Glutamatergic neuron (in vitro differentiated cells): ENCODE measurements around the gene SYNDIG1. TPM values are rescaled to one million over a fixed set of nuclear protein-coding genes. Genes with fewer than 3 reads are reported as not detected.

ENCODE experiments used
- DNase-seq: peaks from one replicate; pipeline ENCODE4 v3.0.0; 2022
- H3K27ac Mint-ChIP-seq: one replicate; pipeline ENCODE4 v1.8.0; 2020; ENCODE audit warnings: mild to moderate bottlenecking, mixed read lengths, inconsistent platforms; ENCODE audit not compliant: unreplicated experiment
- H3K27me3 Mint-ChIP-seq: one replicate; pipeline ENCODE4 v1.8.0; 2020; ENCODE audit warnings: mild to moderate bottlenecking, moderate library complexity, mixed read lengths, inconsistent platforms; ENCODE audit not compliant: unreplicated experiment
- H3K36me3 Mint-ChIP-seq: one replicate; pipeline ENCODE4 v1.8.0; 2020; ENCODE audit warnings: mild to moderate bottlenecking, mixed read lengths, inconsistent platforms; ENCODE audit not compliant: unreplicated experiment
- H3K4me1 Mint-ChIP-seq: one replicate; pipeline ENCODE4 v1.8.0; 2020; ENCODE audit warnings: mild to moderate bottlenecking, low read depth, mixed read lengths, inconsistent platforms; ENCODE audit not compliant: unreplicated experiment
- H3K4me3 Mint-ChIP-seq: one replicate; pipeline ENCODE4 v1.8.0; 2020; ENCODE audit warnings: mild to moderate bottlenecking, mixed read lengths, inconsistent platforms; ENCODE audit not compliant: unreplicated experiment
- H3K9me3 Mint-ChIP-seq: one replicate; pipeline ENCODE4 v1.8.0; 2020; ENCODE audit warnings: mild to moderate bottlenecking, moderate library complexity, mixed read lengths, inconsistent platforms; ENCODE audit not compliant: unreplicated experiment
- total RNA-seq: library from RNA; stranded (reverse); fragmentation: NEBNext Ultra II Directional; extraction: Animal tissue kit (Norgen Biotek cat#: 25700); gene quantifications from one replicate; pipeline ENCODE4 v1.2.1, GENCODE V29; 2021; ENCODE audit not compliant: unreplicated experiment
- TF ChIP-seq, protein P1 (sequence below): fragments of 200-600 bp; sonication (generic); IDR thresholded peaks from one replicate; pipeline ENCODE4 v1.5.0; 2021; ENCODE audit not compliant: partially characterized antibody, unreplicated experiment

The SYNDIG1 gene
- total RNA-seq, 1 donor from 2014 or later = 10.4 TPM

DNA sequence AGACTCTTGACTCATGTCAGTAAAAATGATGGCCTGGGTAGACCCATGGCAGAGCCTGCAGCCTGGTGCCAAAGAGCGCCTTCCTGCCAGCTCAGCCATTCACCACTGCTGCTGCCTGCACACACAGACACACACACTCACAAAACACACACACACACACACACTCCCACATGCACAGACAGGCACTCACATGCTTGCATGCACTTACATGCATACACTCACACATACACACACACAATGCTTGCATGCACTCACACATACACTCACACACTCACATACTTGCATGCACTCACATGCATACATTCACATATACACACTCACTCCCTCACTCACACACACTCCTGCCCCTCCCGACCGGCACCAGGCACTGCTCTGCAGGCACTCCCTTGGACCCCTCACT, 18.0 kb upstream of the SYNDIG1 start:
- H3K4me3 Mint-ChIP-seq = no peak overlapping the region
- no peak overlapping the region for H3K27ac Mint-ChIP-seq
- H3K27me3 Mint-ChIP-seq = peaks cover 12% of the 10 kb centered on the region

DNA sequence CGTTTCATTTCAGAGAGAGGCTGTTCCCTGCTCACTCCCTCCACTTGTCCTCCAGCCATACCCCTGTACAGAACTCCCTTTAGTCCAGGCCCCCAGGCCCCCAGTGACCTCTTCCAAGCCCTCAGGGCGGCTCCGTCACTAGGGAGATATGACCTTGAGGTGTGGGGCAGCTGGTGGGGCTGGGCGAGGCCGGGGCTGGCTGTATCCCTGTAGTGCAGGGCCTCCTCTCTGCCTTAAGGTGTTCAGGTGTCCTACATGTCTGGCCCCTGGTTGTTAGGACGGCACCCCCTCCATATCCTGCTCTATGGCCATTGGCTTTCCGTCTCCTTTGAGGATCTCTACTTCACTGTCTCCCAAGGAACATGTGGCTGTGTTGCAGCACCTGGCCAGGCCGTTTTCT, 17.4 kb upstream of the SYNDIG1 start:
- Mint-ChIP-seq H3K27ac (no peak overlapping the region), H3K4me3 (no peak overlapping the region), H3K36me3 (peaks cover 4% of the 10 kb centered on the region), H3K27me3 (peaks cover 13% of the 10 kb centered on the region), H3K4me1 (peaks cover 12% of the 10 kb centered on the region), H3K9me3 (peaks cover 1% of the 10 kb centered on the region)
- DNase-seq = no peak
- TF ChIP-seq, protein P1, sequence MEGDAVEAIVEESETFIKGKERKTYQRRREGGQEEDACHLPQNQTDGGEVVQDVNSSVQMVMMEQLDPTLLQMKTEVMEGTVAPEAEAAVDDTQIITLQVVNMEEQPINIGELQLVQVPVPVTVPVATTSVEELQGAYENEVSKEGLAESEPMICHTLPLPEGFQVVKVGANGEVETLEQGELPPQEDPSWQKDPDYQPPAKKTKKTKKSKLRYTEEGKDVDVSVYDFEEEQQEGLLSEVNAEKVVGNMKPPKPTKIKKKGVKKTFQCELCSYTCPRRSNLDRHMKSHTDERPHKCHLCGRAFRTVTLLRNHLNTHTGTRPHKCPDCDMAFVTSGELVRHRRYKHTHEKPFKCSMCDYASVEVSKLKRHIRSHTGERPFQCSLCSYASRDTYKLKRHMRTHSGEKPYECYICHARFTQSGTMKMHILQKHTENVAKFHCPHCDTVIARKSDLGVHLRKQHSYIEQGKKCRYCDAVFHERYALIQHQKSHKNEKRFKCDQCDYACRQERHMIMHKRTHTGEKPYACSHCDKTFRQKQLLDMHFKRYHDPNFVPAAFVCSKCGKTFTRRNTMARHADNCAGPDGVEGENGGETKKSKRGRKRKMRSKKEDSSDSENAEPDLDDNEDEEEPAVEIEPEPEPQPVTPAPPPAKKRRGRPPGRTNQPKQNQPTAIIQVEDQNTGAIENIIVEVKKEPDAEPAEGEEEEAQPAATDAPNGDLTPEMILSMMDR = no peak

More for the DNA sequence above, 18.0 kb upstream of the SYNDIG1 start:
- Mint-ChIP-seq H3K4me1 (peaks cover 14% of the 10 kb centered on the region), H3K36me3 (peaks cover 4% of the 10 kb centered on the region), H3K9me3 (peaks cover 1% of the 10 kb centered on the region)
- DNase-seq = no peak
- TF ChIP-seq, protein P1 = no peak

DNA sequence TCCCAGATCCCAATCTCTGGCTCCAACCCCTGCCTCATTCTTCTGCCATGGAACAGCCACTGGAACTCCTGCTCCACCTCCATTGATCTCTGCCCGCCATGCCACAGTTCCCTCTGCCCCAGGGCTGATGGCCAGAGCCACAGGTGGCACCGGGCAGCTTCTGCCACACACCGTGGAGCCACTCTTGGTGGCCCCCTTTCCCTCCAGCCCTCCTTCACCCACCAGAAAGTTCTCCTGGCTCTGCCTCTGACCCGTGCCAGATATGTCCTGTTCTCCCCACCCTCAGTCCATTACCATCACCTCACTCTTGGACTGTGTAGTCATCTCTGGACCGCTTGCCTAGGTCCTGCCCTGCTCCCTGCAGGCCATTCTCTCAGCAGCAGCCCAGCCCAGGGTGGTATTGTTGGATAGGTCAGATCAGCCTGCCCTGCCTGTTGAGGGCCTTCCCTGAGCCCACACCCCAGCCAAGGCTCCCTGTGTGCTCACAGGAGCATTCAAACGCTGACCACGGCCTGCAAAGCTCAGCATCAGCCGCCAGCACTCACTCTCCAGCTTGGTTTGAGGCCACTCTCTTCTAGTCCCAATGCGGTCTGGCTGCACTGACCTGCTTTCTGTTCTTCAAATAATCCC, 16.8 kb upstream of the SYNDIG1 start:
- DNase-seq = no peak
- peaks cover 4% of the 10 kb centered on the region for H3K36me3 Mint-ChIP-seq
- H3K27ac Mint-ChIP-seq = no peak overlapping the region
- H3K4me3 Mint-ChIP-seq = no peak overlapping the region
- H3K9me3 Mint-ChIP-seq = peaks cover 1% of the 10 kb centered on the region
- TF ChIP-seq, protein P1 = no peak
- H3K4me1 Mint-ChIP-seq = peaks cover 15% of the 10 kb centered on the region
- peaks cover 8% of the 10 kb centered on the region for H3K27me3 Mint-ChIP-seq

DNA sequence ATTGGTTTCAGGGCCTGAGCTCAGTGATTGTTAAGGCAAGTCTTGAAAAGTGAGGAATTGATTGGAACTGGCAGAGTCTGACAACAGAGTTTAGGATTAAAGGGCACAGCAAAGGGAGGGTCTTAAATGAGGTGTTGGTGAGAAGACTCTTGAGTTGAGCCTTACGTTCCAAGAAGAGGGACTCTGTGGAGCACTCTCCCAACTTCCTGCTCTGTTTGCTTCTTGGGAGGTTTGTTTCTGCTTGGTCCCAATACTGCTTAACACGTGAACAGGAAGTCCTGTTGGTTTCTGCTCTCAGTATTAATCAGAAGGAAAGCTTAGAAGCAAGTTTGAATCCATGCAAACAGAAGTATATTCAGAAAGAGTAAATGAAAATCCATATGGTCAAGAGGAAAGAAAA, 15.6 kb upstream of the SYNDIG1 start:
- Mint-ChIP-seq H3K9me3 (peaks cover 1% of the 10 kb centered on the region), H3K4me1 (peaks cover 23% of the 10 kb centered on the region), H3K27ac (no peak overlapping the region), H3K4me3 (no peak overlapping the region), H3K27me3 (peaks cover 8% of the 10 kb centered on the region), H3K36me3 (peaks cover 4% of the 10 kb centered on the region)
- DNase-seq = no peak
- TF ChIP-seq, protein P1 = no peak

DNA sequence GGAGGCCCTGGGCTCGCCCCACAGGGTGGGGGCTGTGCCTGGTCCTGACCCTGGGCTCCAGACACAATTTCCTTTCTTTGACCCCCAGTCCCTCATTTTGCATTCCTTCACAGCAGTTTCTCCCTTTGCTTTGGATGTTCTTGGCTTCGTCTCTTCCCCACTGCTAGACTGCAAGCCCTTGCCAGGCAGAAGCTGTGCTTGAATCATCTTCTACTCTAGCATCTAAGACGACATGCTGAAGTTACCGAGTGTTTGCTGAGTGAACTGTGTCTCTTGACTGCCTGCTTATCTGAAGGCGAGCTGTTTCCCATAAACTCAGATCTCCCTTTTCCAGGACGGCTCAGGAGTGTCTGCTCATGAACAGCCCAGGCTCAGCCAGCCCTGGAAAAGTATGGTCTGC, 14.3 kb upstream of the SYNDIG1 start:
- DNase-seq = no peak
- TF ChIP-seq, protein P1 = no peak
- Mint-ChIP-seq H3K9me3 (peaks cover 1% of the 10 kb centered on the region), H3K4me1 (peaks cover 23% of the 10 kb centered on the region), H3K27ac (no peak overlapping the region), H3K4me3 (no peak overlapping the region), H3K36me3 (peaks cover 4% of the 10 kb centered on the region), H3K27me3 (peaks cover 8% of the 10 kb centered on the region)
